OCI-LY1 (cell line): ENCODE data around the gene CLEC20A.

Experiments
- H2AFZ ChIP-seq: fragments of 200-600 bp; sonication (generic), shearing (Covaris generic); 2 replicates; pipeline ENCODE4 v1.6.0; 2014; ENCODE audit warnings: antibody characterized with exemption, mild to moderate bottlenecking, low read length
- H3F3A ChIP-seq: fragments of 200-600 bp; sonication (generic), shearing (Covaris generic); 2 replicates; pipeline ENCODE4 v1.6.0; 2014; ENCODE audit warnings: mild to moderate bottlenecking, antibody characterized with exemption, low read length, moderate library complexity; ENCODE audit not compliant: insufficient read depth
- H3K27ac ChIP-seq: fragments of 200-600 bp; sonication (generic); 2 replicates; pipeline ENCODE4 v1.5.1; 2014; ENCODE audit warnings: low read length, mixed run types, mild to moderate bottlenecking, low read depth; ENCODE audit not compliant: poor library complexity, severe bottlenecking
- H3K27me3 ChIP-seq: fragments of 200-600 bp; sonication (generic); 2 replicates; pipeline ENCODE4 v1.6.0; 2014; ENCODE audit warnings: antibody characterized with exemption, mild to moderate bottlenecking, low read length, moderate library complexity; ENCODE audit not compliant: insufficient read depth
- H3K36me3 ChIP-seq: fragments of 200-600 bp; sonication (generic); 2 replicates; pipeline ENCODE4 v1.6.1; 2014; ENCODE audit warnings: mild to moderate bottlenecking, antibody characterized with exemption, low read length, moderate library complexity, mixed read lengths; ENCODE audit not compliant: insufficient read depth
- H3K4me1 ChIP-seq: fragments of 200-600 bp; sonication (generic); 2 replicates; pipeline ENCODE4 v1.5.1; 2014; ENCODE audit warnings: mild to moderate bottlenecking, low read length, moderate library complexity; ENCODE audit not compliant: insufficient read depth, severe bottlenecking
- H3K4me2 ChIP-seq: fragments of 200-600 bp; sonication (generic), shearing (Covaris generic); 2 replicates; pipeline ENCODE4 v1.6.1; 2014; ENCODE audit warnings: low read length
- H3K4me3 ChIP-seq: fragments of 200-600 bp; sonication (generic); 2 replicates; pipeline ENCODE4 v1.5.1; 2014; ENCODE audit warnings: low read length, low read depth, mild to moderate bottlenecking, mixed read lengths; ENCODE audit not compliant: poor library complexity, severe bottlenecking
- H3K79me2 ChIP-seq: fragments of 200-600 bp; shearing (Covaris generic); 2 replicates; pipeline ENCODE4 v1.6.1; 2016; ENCODE audit warnings: mixed run types, low read length, mixed read lengths; ENCODE audit not compliant: insufficient read depth
- H3K9ac ChIP-seq: fragments of 200-600 bp; sonication (generic), shearing (Covaris generic); 2 replicates; pipeline ENCODE4 v1.6.1; 2014; ENCODE audit warnings: mild to moderate bottlenecking, low read length, mixed read lengths
- H3K9me2 ChIP-seq: fragments of 200-600 bp; sonication (generic), shearing (Covaris generic); 2 replicates; pipeline ENCODE4 v1.6.1; 2014; ENCODE audit warnings: low read depth, mild to moderate bottlenecking, low read length, mixed read lengths
- H3K9me3 ChIP-seq: fragments of 200-600 bp; shearing (Covaris generic); 2 replicates; pipeline ENCODE4 v1.6.1; 2014; ENCODE audit warnings: low read length, mixed read lengths
- H4K20me1 ChIP-seq: fragments of 200-600 bp; sonication (generic), shearing (Covaris generic); 2 replicates; pipeline ENCODE4 v1.6.0; 2016; ENCODE audit warnings: mild to moderate bottlenecking, low read length; ENCODE audit not compliant: insufficient read depth
- EZH2 ChIP-seq: fragments of 200-600 bp; sonication (generic), shearing (Covaris generic); IDR thresholded peaks from 2 replicates; pipeline ENCODE4 v1.8.0; 2017; ENCODE audit warnings: borderline replicate concordance, mixed run types, mild to moderate bottlenecking, antibody characterized with exemption, low read length, moderate library complexity, mixed read lengths
- TF ChIP-seq, protein P1 (sequence below): fragments of 200-600 bp; sonication (generic), shearing (Covaris generic); IDR thresholded peaks from 2 replicates; pipeline ENCODE4 v1.5.1; 2017; ENCODE audit warnings: mild to moderate bottlenecking, antibody characterized with exemption, low read length, moderate library complexity, mixed read lengths

Gene CLEC20A

DNA sequence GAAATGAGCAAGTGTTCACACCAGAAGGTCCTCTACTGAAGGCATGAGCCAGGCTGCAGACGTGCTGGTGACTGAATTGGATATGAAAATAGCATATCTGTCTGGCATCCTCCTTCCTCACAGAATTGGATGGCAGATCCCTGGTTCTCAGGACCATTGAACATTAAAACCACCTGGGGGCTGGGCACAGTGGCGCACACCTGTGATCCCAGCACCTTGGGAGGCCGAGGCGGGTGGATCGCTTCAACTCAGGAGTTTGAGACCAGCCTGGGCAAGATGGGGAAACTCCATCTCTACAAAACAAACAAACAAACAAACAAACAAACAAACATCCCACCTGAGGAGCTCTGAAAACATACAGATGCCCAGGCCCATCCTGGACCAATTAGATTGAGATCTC is 39.6 kb upstream of the CLEC20A start:
- H3K36me3 ChIP-seq: no peaks in the 10 kb centered on the region
- H3K4me1 ChIP-seq: peaks cover 18% of the 10 kb centered on the region
- H3F3A ChIP-seq: no peaks in the 10 kb centered on the region
- no peaks in the 10 kb centered on the region for H4K20me1 ChIP-seq
- no peaks in the 10 kb centered on the region for H3K9me3 ChIP-seq
- no peak overlapping the region for H3K27ac ChIP-seq
- H3K4me3 ChIP-seq: no peak overlapping the region
- H3K9me2 ChIP-seq: no peaks in the 10 kb centered on the region
- no peaks in the 10 kb centered on the region for H3K27me3 ChIP-seq
- TF ChIP-seq, protein P1, sequence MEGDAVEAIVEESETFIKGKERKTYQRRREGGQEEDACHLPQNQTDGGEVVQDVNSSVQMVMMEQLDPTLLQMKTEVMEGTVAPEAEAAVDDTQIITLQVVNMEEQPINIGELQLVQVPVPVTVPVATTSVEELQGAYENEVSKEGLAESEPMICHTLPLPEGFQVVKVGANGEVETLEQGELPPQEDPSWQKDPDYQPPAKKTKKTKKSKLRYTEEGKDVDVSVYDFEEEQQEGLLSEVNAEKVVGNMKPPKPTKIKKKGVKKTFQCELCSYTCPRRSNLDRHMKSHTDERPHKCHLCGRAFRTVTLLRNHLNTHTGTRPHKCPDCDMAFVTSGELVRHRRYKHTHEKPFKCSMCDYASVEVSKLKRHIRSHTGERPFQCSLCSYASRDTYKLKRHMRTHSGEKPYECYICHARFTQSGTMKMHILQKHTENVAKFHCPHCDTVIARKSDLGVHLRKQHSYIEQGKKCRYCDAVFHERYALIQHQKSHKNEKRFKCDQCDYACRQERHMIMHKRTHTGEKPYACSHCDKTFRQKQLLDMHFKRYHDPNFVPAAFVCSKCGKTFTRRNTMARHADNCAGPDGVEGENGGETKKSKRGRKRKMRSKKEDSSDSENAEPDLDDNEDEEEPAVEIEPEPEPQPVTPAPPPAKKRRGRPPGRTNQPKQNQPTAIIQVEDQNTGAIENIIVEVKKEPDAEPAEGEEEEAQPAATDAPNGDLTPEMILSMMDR: no peak
- TF ChIP-seq EZH2: no peak
- H3K9ac ChIP-seq: no peak overlapping the region
- H3K79me2 ChIP-seq: no peaks in the 10 kb centered on the region
- no peak overlapping the region for H2AFZ ChIP-seq
- H3K4me2 ChIP-seq: no peak overlapping the region

DNA sequence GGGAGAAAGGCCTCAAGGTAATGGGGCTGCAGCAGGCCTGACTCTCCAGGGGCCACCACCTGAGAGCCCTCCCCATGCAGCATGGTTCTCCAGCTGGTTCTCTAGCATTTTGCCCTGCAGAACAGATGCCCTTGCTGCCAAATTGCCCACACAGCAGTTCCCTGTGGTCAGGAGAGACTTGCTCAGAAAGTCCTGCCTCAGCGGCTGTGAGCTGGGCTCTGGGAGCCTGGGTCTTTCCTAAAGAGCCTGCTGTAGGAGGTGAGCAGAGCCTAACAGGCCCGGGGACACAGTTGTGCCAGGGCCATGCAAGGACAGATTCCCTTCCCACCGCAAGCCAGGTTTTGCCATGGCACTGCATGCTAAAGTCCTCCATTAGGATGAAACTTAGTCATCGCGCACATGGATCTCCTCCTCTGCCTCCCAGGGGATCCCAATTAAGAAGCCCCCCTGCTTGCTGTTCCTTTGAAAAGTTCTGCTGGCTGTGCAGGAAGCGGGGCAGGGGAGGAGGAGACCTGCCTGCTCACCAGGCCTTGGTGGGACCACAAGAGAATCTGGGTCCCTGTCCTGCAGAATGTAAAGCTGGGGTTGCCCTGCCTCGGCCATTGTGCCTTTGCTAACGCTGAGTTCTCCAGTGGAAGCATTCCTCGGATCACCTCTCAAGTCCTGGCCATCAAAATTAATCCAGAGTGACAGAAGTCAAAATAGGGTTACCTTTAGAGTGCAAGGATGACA is 37.5 kb upstream of the CLEC20A start:
- Histone ChIP-seq H3K79me2 (no peaks in the 10 kb centered on the region), H3F3A (no peaks in the 10 kb centered on the region), H2AFZ (no peak overlapping the region), H3K4me2 (no peak overlapping the region), H3K9me3 (no peaks in the 10 kb centered on the region), H4K20me1 (no peaks in the 10 kb centered on the region), H3K9me2 (no peaks in the 10 kb centered on the region), H3K4me3 (no peak overlapping the region), H3K27ac (no peak overlapping the region), H3K36me3 (no peaks in the 10 kb centered on the region), H3K27me3 (no peaks in the 10 kb centered on the region), H3K4me1 (peaks cover 3% of the 10 kb centered on the region), H3K9ac (no peak overlapping the region)
- TF ChIP-seq, protein P1: no peak
- no peak for TF ChIP-seq EZH2

DNA sequence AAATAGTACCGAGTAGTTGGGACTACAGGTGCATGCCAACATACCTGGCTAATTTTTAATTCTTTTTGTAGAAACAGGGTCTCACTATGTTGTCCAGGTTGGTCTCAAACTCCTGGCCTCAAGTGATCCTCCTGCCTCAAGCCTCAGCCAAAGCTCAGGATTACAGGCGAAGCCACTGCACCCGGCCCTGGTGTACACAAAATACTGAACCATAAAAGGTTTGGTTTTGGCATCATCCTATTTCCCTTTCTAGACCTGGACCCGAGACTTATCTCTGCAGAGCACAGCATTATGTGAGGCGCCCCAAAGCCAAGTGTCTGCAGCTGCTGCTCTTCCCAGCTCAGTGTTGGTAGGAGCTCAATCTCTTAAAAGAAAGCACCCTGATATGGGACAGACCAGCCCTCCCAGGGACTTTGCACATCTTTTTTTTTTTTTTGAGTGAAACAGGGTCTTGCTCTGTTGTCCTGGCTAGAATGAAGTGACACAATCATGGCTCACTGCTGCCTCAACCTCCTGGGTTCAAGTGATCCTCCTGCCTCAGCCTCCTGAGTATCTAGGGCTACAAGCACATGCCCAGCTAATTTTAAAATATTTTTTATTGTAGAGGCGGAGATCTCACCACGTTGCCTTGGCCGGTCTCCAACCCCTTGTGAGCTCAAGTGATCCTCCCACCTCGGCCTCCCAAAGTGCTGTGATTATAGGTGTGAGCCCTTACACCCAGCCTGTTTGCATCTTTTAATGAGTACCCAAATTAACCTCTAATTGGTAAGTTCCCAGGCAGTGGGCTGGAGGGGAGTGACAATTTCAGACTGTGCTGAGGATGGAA is 36.6 kb upstream of the CLEC20A start:
- Histone ChIP-seq H3K4me1 (peaks cover 3% of the 10 kb centered on the region), H3K27ac (no peak overlapping the region), H3K9me3 (no peaks in the 10 kb centered on the region), H2AFZ (no peak overlapping the region), H3K9ac (no peak overlapping the region), H3K4me3 (no peak overlapping the region), H3K36me3 (no peaks in the 10 kb centered on the region), H3K4me2 (no peak overlapping the region), H3K79me2 (no peaks in the 10 kb centered on the region), H3K9me2 (no peaks in the 10 kb centered on the region), H3F3A (no peaks in the 10 kb centered on the region), H4K20me1 (no peaks in the 10 kb centered on the region), H3K27me3 (no peaks in the 10 kb centered on the region)
- no peak for TF ChIP-seq EZH2
- TF ChIP-seq, protein P1: no peak
